Measurements from ENCODE around the gene ATP5F1D. TPM values are rescaled to one million over a fixed set of nuclear protein-coding genes. Genes with fewer than 3 reads are reported as not detected.
"Not testable (repeated sequence)": the region's sequence is repeated elsewhere in the genome, so short reads cannot be mapped to it uniquely, and the experiment has no call there.

The ATP5F1D gene
- total RNA-seq, 1 donor from 2014 or later: 239 TPM

- Mint-ChIP-seq H3K4me3 (peak overlapping the region; percentile 57), H3K4me1 (ENCODE audit: low read depth) (peaks cover 27% of the 10 kb centered on the region), H3K27me3 (ENCODE audit: insufficient read depth) (peaks cover 19% of the 10 kb centered on the region), H3K9me3 (no peaks in the 10 kb centered on the region), H3K27ac (no peak overlapping the region), H3K36me3 (ENCODE audit: low read depth) (no peaks in the 10 kb centered on the region)
- intact Hi-C loops (cut with micrococcal nuclease): loop anchor here (1.0 to 10.0 kb wide), 5 partner anchors 48 to 555 kb away; partner anchors contain the start of genes GPX4, RNU6-2 and TMEM259
- DNase-seq (ENCODE audit: low spot score): peak; percentile 89
Observed at GRCh38 chr19:1239796-1240737, 1.5 kb upstream of the ATP5F1D start.

DNA sequence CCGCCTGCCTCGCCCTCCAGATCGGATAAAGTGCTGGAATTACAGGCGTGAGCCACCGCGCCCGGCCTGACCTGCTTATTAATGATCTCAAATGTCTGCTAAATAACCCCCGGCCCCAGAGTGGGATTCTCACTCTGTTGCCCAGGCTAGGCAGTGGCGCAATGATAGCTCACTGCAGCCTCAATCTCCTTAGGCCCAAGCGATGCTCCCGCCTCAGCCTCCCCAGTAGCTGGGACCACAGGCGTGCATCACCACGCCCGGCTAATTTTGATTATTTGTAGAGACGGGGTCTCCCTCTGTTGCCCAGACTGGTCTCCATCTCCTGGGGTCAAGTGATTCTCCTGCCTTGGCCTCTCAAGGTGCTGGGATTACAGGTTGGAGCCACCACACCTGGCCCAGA lies 626 bp upstream of the ATP5F1D start:
- DNase-seq (ENCODE audit: low spot score): no peak
- intact Hi-C loops (cut with micrococcal nuclease): loop anchor here (1.0 to 10.0 kb wide), 8 partner anchors 8 to 556 kb away; partner anchors contain the start of genes GPX4, RNU6-2, STK11 and TMEM259
- Mint-ChIP-seq H3K27me3 (ENCODE audit: insufficient read depth) (peaks cover 18% of the 10 kb centered on the region), H3K27ac (peak overlapping the region; percentile 18), H3K9me3 (no peaks in the 10 kb centered on the region), H3K4me3 (peak overlapping the region; percentile 78), H3K36me3 (ENCODE audit: low read depth) (no peaks in the 10 kb centered on the region), H3K4me1 (ENCODE audit: low read depth) (peaks cover 27% of the 10 kb centered on the region)

DNA sequence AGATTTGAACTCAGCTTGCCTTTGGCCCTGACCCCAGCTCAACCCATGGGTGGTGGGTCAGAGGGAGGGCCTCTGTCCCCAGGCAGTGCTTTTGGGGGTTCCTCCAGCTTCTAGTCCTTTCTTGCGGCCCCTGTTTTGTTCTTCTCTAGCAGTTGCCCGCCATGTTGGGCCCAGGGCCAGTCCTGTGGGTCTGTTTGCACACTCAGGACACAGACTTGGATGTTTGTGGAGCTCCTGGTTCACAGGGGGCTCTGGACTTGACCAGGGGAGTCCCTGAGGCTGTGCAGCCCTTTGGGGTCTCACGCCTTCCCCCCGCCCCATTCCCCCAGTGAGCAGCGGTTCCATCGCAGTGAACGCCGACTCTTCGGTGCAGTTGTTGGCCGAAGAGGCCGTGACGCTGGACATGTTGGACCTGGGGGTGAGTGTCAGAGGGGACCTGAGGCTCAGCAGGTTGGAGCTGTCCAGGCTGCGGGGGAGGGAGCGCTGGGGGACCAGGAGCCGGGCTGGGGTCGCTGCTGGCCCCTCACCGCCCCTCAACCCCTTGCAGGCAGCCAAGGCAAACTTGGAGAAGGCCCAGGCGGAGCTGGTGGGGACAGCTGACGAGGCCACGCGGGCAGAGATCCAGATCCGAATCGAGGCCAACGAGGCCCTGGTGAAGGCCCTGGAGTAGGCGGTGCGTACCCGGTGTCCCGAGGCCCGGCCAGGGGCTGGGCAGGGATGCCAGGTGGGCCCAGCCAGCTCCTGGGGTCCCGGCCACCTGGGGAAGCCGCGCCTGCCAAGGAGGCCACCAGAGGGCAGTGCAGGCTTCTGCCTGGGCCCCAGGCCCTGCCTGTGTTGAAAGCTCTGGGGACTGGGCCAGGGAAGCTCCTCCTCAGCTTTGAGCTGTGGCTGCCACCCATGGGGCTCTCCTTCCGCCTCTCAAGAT lies 2.5 kb downstream of the ATP5F1D start:
- H3K4me1 Mint-ChIP-seq (ENCODE audit: low read depth): peaks cover 19% of the 10 kb centered on the region
- peak overlapping the region; percentile 74 for H3K4me3 Mint-ChIP-seq
- no peaks in the 10 kb centered on the region for H3K36me3 Mint-ChIP-seq (ENCODE audit: low read depth)
- H3K27ac Mint-ChIP-seq: no peak overlapping the region
- intact Hi-C loops (cut with micrococcal nuclease): loop anchor here (1.0 to 10.0 kb wide), 4 partner anchors 22 to 559 kb away; no protein-coding TSS in a partner anchor
- peaks cover 8% of the 10 kb centered on the region for H3K27me3 Mint-ChIP-seq (ENCODE audit: insufficient read depth)
- DNase-seq (ENCODE audit: low spot score): peak; percentile 78
- H3K9me3 Mint-ChIP-seq: no peaks in the 10 kb centered on the region

- H3K27me3 Mint-ChIP-seq (ENCODE audit: insufficient read depth): peaks cover 3% of the 10 kb centered on the region
- no peak for DNase-seq (ENCODE audit: low spot score)
- H3K4me1 Mint-ChIP-seq (ENCODE audit: low read depth): peaks cover 15% of the 10 kb centered on the region
- intact Hi-C loops (cut with micrococcal nuclease): loop anchor here (1.0 to 10.0 kb wide), 4 partner anchors 21 to 560 kb away; no protein-coding TSS in a partner anchor
- H3K9me3 Mint-ChIP-seq: no peaks in the 10 kb centered on the region
- peak overlapping the region; percentile 74 for H3K4me3 Mint-ChIP-seq
- H3K27ac Mint-ChIP-seq: no peak overlapping the region
- H3K36me3 Mint-ChIP-seq (ENCODE audit: low read depth): peaks cover 2% of the 10 kb centered on the region
Observed at GRCh38 chr19:1244693-1245451, 3.3 kb downstream of the ATP5F1D start.

GRCh38 chr19:1245494-1246264 lies 4.1 kb downstream of the ATP5F1D start:
- Mint-ChIP-seq H3K27me3 (ENCODE audit: insufficient read depth) (peaks cover 3% of the 10 kb centered on the region), H3K4me3 (no peak overlapping the region), H3K27ac (no peak overlapping the region), H3K4me1 (ENCODE audit: low read depth) (peaks cover 15% of the 10 kb centered on the region), H3K36me3 (ENCODE audit: low read depth) (peaks cover 2% of the 10 kb centered on the region), H3K9me3 (no peaks in the 10 kb centered on the region)
- intact Hi-C loops (cut with micrococcal nuclease): loop anchor here (10.0 kb wide), 1 partner anchor 561 kb away; no protein-coding TSS in a partner anchor
- no peak for DNase-seq (ENCODE audit: low spot score)

DNA sequence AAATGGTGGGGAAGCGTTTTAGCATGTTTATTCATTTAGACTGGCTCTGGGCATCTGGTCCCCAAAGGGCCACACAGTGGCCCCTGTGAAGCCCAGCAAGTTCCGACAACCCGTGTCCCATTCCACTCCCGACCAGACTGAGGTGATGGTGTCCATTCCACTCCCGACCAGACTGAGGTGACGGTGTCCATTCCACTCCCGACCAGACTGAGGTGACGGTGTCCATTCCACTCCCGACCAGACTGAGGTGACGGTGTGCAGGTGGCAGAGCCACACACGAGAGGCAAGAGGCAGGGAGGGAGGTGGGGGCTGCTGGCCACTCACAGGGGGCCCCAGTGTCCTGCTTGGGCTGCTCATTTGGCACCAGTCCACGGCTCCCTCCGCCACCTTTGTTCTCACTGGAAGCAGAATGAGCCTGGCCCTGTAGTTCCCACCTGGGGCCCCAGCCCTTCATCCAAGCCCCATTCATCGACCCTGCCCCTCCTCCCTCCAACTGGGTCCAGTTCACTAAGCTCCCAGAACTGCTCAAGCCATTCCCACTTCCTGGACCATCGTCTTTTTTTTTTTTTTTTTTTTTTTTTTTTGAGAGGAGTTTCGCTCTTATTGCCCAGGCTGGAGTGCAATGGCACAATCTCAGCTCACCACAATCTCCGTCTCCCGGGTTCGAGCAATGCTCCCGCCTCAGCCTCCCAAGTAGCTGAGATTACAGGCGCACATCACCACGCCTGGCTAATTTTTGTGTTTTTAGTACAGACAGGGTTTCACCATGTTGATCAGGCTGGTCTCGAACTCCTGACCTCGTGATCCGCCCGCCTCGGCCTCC lies 4.9 kb downstream of the ATP5F1D start:
- not testable (repeated sequence) for H3K27me3 Mint-ChIP-seq (ENCODE audit: insufficient read depth); H3K4me3 Mint-ChIP-seq; H3K4me1 Mint-ChIP-seq (ENCODE audit: low read depth); DNase-seq (ENCODE audit: low spot score); H3K27ac Mint-ChIP-seq; H3K36me3 Mint-ChIP-seq (ENCODE audit: low read depth); H3K9me3 Mint-ChIP-seq
- intact Hi-C loops (cut with micrococcal nuclease): loop anchor here (10.0 kb wide), 1 partner anchor 562 kb away; no protein-coding TSS in a partner anchor

- no peak overlapping the region for H3K4me3 Mint-ChIP-seq
- no peak for DNase-seq (ENCODE audit: low spot score)
- H3K27ac Mint-ChIP-seq: peak overlapping the region; percentile 29
- H3K9me3 Mint-ChIP-seq: no peaks in the 10 kb centered on the region
- H3K27me3 Mint-ChIP-seq (ENCODE audit: insufficient read depth): no peaks in the 10 kb centered on the region
- intact Hi-C loops (cut with micrococcal nuclease): loop anchor here (2.0 to 10.0 kb wide), 2 partner anchors 323 to 563 kb away; no protein-coding TSS in a partner anchor
- peaks cover 12% of the 10 kb centered on the region for H3K36me3 Mint-ChIP-seq (ENCODE audit: low read depth)
- H3K4me1 Mint-ChIP-seq (ENCODE audit: low read depth): peaks cover 4% of the 10 kb centered on the region
Observed at GRCh38 chr19:1247748-1248138, 6.2 kb downstream of the ATP5F1D start.

GRCh38 chr19:1248139-1248785 lies 6.7 kb downstream of the ATP5F1D start, which contains the start of gene MIDN:
TSS of gene MIDN (plus strand) at chr19:1248583. CDS start at chr19:1250297, 1,714 bp downstream.
- intact Hi-C loops (cut with micrococcal nuclease): loop anchor here (2.0 to 10.0 kb wide), 2 partner anchors 323 to 563 kb away; no protein-coding TSS in a partner anchor
- H3K27ac Mint-ChIP-seq: peak within 1 kb of the TSS; percentile 86
- peaks cover 5% of the 10 kb centered on the region for H3K4me1 Mint-ChIP-seq (ENCODE audit: low read depth)
- H3K9me3 Mint-ChIP-seq: no peaks in the 10 kb centered on the region
- H3K36me3 Mint-ChIP-seq (ENCODE audit: low read depth): peaks cover 14% of the 10 kb centered on the region
- peak within 1 kb of the TSS; percentile 80 for H3K4me3 Mint-ChIP-seq
- H3K27me3 Mint-ChIP-seq (ENCODE audit: insufficient read depth): no peaks in the 10 kb centered on the region
- peak; percentile 72 for DNase-seq (ENCODE audit: low spot score)

DNA sequence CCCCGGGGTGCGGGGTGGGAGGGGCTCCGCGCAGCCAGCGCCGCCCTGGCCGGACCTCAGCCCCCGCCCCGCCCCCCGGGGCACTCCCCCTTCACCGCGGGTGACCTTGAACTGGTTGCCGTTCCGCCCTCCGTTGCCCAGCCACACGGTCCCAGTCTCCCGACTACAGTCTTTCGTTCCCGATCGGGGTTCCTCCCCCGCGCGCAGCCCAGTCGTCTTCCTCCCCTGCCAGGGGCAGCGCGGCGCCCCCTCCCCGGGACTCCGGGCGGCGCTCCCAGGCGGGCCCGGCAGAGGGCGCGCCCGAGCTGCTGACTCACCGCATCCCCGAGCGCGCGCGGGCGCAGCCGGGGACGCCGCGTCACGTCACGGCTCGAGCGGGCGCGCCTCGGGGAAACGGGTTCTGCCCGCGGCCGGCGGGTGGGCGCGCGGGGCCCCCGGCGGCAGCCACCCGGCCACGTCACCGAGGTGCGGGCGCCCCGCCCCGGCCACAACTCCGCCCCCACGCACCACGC lies 7.3 kb downstream of the ATP5F1D start:
- peak; percentile 82 for DNase-seq (ENCODE audit: low spot score)
- intact Hi-C loops (cut with micrococcal nuclease): loop anchor here (1.0 to 10.0 kb wide), 7 partner anchors 8 to 614 kb away; partner anchors contain the start of genes ATP5F1D, CIRBP, KLF16 and STK11
- Mint-ChIP-seq H3K4me3 (peak overlapping the region; percentile 80), H3K36me3 (ENCODE audit: low read depth) (peaks cover 17% of the 10 kb centered on the region), H3K27me3 (ENCODE audit: insufficient read depth) (no peaks in the 10 kb centered on the region), H3K9me3 (no peaks in the 10 kb centered on the region), H3K27ac (peak overlapping the region; percentile 86), H3K4me1 (ENCODE audit: low read depth) (peaks cover 5% of the 10 kb centered on the region)
